ENCODE data around the gene AGFG2.

GRCh38 chr7:100546926-100547800, 8.2 kb downstream of the AGFG2 start:
- TF ChIP-seq POLR2AphosphoS5 (IDR thresholded peaks at IDR 0.05; ENCODE audit: borderline replicate concordance, low read depth, low read length): no peak
- TF ChIP-seq EZH2 (IDR thresholded peaks at IDR 0.05): no peak

Measured in SK-N-MC (cell line).